Adrenal gland (tissue), 12 donors: Measurements from ENCODE around the gene LMF1. TPM values are rescaled to one million over a fixed set of nuclear protein-coding genes. Genes with fewer than 3 reads are reported as not detected.

ENCODE experiments used
- DNase-seq, 7 donors: peaks; one replicate each; pipeline ENCODE4 v3.0.0-alpha.2; 2019 to 2020
- H3K27ac ChIP-seq, 5 donors: fragments of 200-600 bp; sonication (generic) in 4 of 5; 1 replicate in 3 of 5; 2 replicates in 2 of 5; pipeline versions ENCODE4 v1.5.1 to v1.8.0; 2016 to 2020; ENCODE audit warnings: mild to moderate bottlenecking in 1 of 5
- H3K27me3 ChIP-seq: fragments of 200-600 bp; 2 replicates; pipeline ENCODE4 v1.8.0; 2021
- H3K36me3 ChIP-seq, 2 donors: fragments of 200-600 bp; replicated peaks in 1 of 2; 1 replicate in 1 of 2; 2 replicates in 1 of 2; pipeline versions ENCODE4 v1.5.1 to v1.8.0; 2018 to 2022
- H3K4me1 ChIP-seq, 2 donors: fragments of 200-600 bp; replicated peaks in 1 of 2; 1 replicate in 1 of 2; 2 replicates in 1 of 2; pipeline versions ENCODE4 v1.5.1 to v1.8.0; 2018 to 2021
- H3K4me3 ChIP-seq, 4 donors: fragments of 200-600 bp; sonication (generic) in 3 of 4; one replicate each; pipeline ENCODE4 v1.5.1; 2016 to 2018
- H3K9me3 ChIP-seq, 3 donors: fragments of 200-600 bp; sonication (generic) in 1 of 3; replicated peaks in 1 of 3; 1 replicate in 2 of 3; 2 replicates in 1 of 3; pipeline versions ENCODE4 v1.5.1 to v1.8.0; 2016 to 2021
- POLR2A ChIP-seq, 2 donors: fragments of 450-650 bp; IDR thresholded peaks; one replicate each; pipeline ENCODE4 v1.6.1; 2017; ENCODE audit warnings: antibody characterized with exemption in 2 of 2, mild to moderate bottlenecking in 2 of 2, moderate library complexity in 1 of 2
- WGBS, 4 donors: extraction: QIAGEN DNeasy Blood & Tissue Kit in 2 of 4; methylation state at CpG; one replicate each; pipeline versions ENCODE4 v1.1.5 to v1.1.7; 2013 to 2017; 5-methylcytosine and 5-hydroxymethylcytosine counted together
- intact Hi-C, 2 donors: fragments of 100-400 bp; cut with DNase I; formaldehyde crosslinking; loops; one replicate each; pipeline versions ENCODE4 v1.14.1 to v1.15.0; 2022 to 2023
- polyA plus RNA-seq, 3 donors: library from polyadenylated mRNA; stranded (reverse); fragments of 200-250 nt in 2 of 3; fragments of 350-450 nt in 1 of 3; fragmentation: Illumina TruSeq in 1 of 3; extraction: RNeasy Lipid Tissue Mini Kit (QIAGEN cat#74804) in 1 of 3; gene quantifications; one replicate each; pipeline ENCODE4 v1.2.3, GENCODE V29; 2013 to 2014
- total RNA-seq, 9 donors: library from RNA; depleted of rRNA in 4 of 9; stranded (reverse); fragments of >200 nt in 4 of 9; fragments of 120-200 nt in 1 of 9; fragmentation: NEBNext Ultra II Directional in 1 of 9; extraction: Animal tissue kit (Norgen Biotek cat#: 25700) in 1 of 9; gene quantifications; one replicate each; pipeline versions ENCODE4 v1.1.0 to v1.2.4, GENCODE V29; 2013 to 2023
- TF ChIP-seq, protein P1 (sequence below), 6 experiments: fragments of 450-650 bp in 4 of 6; fragments of 200-600 bp in 2 of 6; sonication (generic) in 1 of 6; IDR thresholded peaks; 1 replicate in 5 of 6; 2 replicates in 1 of 6; pipeline versions ENCODE4 v1.5.1 to v1.8.0; 2016 to 2021; ENCODE audit warnings: antibody characterized with exemption in 6 of 6, mild to moderate bottlenecking in 2 of 6, moderate library complexity in 1 of 6
- donor health status: healthy with polysubstance abuse.
- donor health status: Bipolar disorder and iron deficiency.
- donor health status: DM: yes; HTN: yes; CAD: no.
- donor health status: DM: no; HTN: no; CAD: no.
- donor health status: DM: no; HTN: no; CAD: no.
- donor health status: DM: yes; HTN: yes; CAD: no.

Gene LMF1
- total and polyA plus RNA-seq, 12 donors: 10.5 to 101 (median 36.3) TPM

DNA sequence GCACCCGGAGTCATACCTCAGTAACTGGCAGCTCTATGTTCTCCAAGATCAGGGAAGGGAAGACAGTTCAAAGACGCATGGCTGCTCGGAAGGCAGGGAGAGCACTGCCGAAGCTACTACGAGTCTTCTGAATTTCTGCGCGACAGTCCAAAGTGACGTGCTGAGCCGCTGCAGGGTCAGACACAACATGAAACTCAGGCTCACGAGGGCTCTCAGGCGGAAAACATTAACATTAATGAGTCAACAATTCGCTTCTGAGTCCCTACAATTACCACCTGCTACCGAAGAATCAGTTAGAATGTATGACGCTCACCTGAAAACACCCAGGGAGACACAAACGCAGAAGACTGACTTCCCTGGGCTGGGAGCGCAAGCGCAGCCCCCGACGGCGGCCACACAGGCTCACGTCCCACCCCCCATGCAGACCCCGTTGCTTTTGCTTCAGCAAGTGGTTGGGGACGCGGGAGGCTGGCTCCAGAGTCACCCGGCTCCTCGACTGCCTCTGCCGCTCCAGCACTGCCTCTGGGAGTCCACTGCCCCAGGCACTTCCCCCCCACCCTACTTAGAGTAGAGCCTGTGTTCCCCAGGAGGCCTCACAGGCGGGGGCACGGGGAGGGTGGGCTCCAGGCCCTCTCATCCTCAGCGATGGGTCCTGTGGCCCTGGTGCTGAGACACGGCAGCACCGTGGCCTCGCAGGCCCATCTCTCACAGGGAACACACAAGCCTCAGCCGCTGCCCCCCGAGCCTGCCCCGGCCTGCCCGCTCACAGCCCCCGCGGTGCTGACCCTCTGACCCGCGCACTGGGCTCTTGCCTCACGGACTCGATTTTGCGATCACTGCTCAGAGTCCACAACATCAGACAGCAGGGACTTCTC is 38.9 kb downstream of the LMF1 start:
- intact Hi-C loops: no loop called here
- Histone ChIP-seq H3K4me3 (no peak overlapping the region), H3K36me3 (peaks cover 0 to 8% of the 10 kb centered on the region in 2 donors), H3K27ac (no peak overlapping the region), H3K4me1 (no peaks in the 10 kb centered on the region), H3K27me3 (no peaks in the 10 kb centered on the region), H3K9me3 (no peaks in the 10 kb centered on the region)
- 93 to 96% (median 94%) methylated on average over 19 to 44 of the region's 44 CpGs for WGBS, 4 donors
- no peak for TF ChIP-seq POLR2A (IDR thresholded peaks at IDR 0.05)
- TF ChIP-seq, protein P1, sequence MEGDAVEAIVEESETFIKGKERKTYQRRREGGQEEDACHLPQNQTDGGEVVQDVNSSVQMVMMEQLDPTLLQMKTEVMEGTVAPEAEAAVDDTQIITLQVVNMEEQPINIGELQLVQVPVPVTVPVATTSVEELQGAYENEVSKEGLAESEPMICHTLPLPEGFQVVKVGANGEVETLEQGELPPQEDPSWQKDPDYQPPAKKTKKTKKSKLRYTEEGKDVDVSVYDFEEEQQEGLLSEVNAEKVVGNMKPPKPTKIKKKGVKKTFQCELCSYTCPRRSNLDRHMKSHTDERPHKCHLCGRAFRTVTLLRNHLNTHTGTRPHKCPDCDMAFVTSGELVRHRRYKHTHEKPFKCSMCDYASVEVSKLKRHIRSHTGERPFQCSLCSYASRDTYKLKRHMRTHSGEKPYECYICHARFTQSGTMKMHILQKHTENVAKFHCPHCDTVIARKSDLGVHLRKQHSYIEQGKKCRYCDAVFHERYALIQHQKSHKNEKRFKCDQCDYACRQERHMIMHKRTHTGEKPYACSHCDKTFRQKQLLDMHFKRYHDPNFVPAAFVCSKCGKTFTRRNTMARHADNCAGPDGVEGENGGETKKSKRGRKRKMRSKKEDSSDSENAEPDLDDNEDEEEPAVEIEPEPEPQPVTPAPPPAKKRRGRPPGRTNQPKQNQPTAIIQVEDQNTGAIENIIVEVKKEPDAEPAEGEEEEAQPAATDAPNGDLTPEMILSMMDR (IDR thresholded peaks at IDR 0.05): no peak
- no peak for DNase-seq

DNA sequence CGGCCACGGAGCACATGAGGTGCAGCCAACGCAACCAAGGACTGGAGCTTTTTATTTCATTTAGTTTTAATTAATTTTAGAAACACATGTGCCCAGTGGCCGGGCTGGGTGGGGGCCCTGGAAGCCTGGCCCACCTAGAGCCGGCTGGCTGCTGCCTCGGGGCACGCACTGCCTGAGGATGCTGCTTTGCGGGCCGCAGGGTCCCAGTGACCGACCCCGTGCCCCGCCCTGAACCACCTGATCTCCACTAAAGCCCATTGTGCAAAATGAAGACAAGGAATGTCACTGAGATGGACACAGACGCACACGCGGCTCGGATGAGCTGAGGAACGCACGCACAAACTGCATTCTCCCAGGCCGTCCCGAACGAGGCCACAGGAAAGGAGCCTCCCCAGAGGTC is 39.6 kb downstream of the LMF1 start:
- Histone ChIP-seq H3K27me3 (no peaks in the 10 kb centered on the region), H3K27ac (no peak overlapping the region), H3K4me1 (no peaks in the 10 kb centered on the region), H3K36me3 (peaks cover 0 to 8% of the 10 kb centered on the region in 2 donors), H3K4me3 (no peak overlapping the region), H3K9me3 (no peaks in the 10 kb centered on the region)
- DNase-seq: no peak
- TF ChIP-seq, protein P1 (IDR thresholded peaks at IDR 0.05): no peak
- no peak for TF ChIP-seq POLR2A (IDR thresholded peaks at IDR 0.05)
- intact Hi-C loops: no loop called here
- WGBS, 4 donors: 92 to 96% (median 95%) methylated on average over 20 to 21 of the region's 21 CpGs

GRCh38 chr16:930511-930910 is 40.3 kb downstream of the LMF1 start:
- H3K36me3 ChIP-seq: peaks cover 0 to 8% of the 10 kb centered on the region in 2 donors
- TF ChIP-seq, protein P1 (IDR thresholded peaks at IDR 0.05): no peak
- TF ChIP-seq POLR2A (IDR thresholded peaks at IDR 0.05): no peak
- no peak overlapping the region for H3K27ac ChIP-seq
- WGBS, 4 donors: 91 to 99% (median 94%) methylated on average over 17 of the region's 17 CpGs
- H3K27me3 ChIP-seq: no peaks in the 10 kb centered on the region
- no peak overlapping the region for H3K4me3 ChIP-seq
- DNase-seq: no peak
- intact Hi-C loops: no loop called here
- no peaks in the 10 kb centered on the region for H3K4me1 ChIP-seq
- no peaks in the 10 kb centered on the region for H3K9me3 ChIP-seq

DNA sequence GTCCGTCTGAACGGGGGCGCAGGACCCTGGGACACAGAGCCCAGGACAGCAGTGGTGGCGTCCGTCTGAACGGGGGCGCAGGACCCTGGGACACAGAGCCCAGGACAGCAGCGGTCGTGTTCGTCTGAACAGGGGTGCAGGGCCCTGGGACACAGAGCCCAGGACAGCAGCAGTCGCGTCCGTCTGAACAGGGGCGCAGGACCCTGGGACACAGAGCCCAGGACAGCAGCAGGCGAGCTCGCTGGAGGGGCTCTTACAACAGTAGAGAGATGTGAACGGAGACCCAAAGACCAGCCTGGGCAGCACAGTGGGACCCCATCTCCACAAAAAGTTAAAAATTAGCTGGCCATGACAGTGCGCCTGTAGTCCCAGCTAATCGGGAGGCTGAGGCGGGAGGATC is 40.7 kb downstream of the LMF1 start:
- intact Hi-C loops: no loop called here
- H3K4me1 ChIP-seq: no peaks in the 10 kb centered on the region
- H3K27me3 ChIP-seq: no peaks in the 10 kb centered on the region
- H3K9me3 ChIP-seq: no peaks in the 10 kb centered on the region
- DNase-seq: no peak
- WGBS, 4 donors: 93 to 96% (median 95%) methylated on average over 15 to 20 of the region's 20 CpGs
- peaks cover 0 to 8% of the 10 kb centered on the region in 2 donors for H3K36me3 ChIP-seq
- no peak overlapping the region for H3K4me3 ChIP-seq
- TF ChIP-seq, protein P1 (IDR thresholded peaks at IDR 0.05): no peak
- no peak overlapping the region for H3K27ac ChIP-seq
